H1 (cell line): Measurements from ENCODE around the gene C19orf73. TPM values are rescaled to one million over a fixed set of nuclear protein-coding genes. Genes with fewer than 3 reads are reported as not detected.

Experiments
- BRCA1 ChIP-seq: IDR thresholded peaks from 2 replicates; pipeline ENCODE4 v1.6.1; 2012; ENCODE audit warnings: low read depth, low read length, improper control_type of control experiment
- CBX5 ChIP-seq: fragments of 300-800, 300-1000 bp; sonication (generic); IDR thresholded peaks from 2 replicates; pipeline ENCODE4 v1.7.1; 2016; ENCODE audit warnings: antibody characterized with exemption, low read length, low read depth
- CBX8 ChIP-seq: fragments of 300-800, 300-1000 bp; sonication (generic); IDR thresholded peaks from 2 replicates; pipeline ENCODE4 v1.7.1; 2016; ENCODE audit warnings: low read depth, low read length, borderline replicate concordance
- MAFK ChIP-seq: IDR thresholded peaks from 2 replicates; pipeline ENCODE4 v1.6.1; 2012; ENCODE audit warnings: low read depth, mild to moderate bottlenecking, improper control_type of control experiment, low read length
- POLR2A ChIP-seq, 2 experiments: IDR thresholded peaks; 1 replicate in 1 of 2; 2 replicates in 1 of 2; pipeline ENCODE4 v1.6.1; 2011; ENCODE audit warnings: low read depth in 2 of 2, low read length in 2 of 2, mild to moderate bottlenecking in 2 of 2; ENCODE audit errors: control extremely low read depth in 1 of 2
- SAP30 ChIP-seq: fragments of 300-600 bp; sonication (generic); IDR thresholded peaks from 2 replicates; pipeline ENCODE4 v1.7.1; 2012; ENCODE audit warnings: low read length, moderate library complexity, mild to moderate bottlenecking, inconsistent platforms; ENCODE audit not compliant: insufficient read depth, insufficient replicate concordance
- SP1 ChIP-seq: IDR thresholded peaks from 2 replicates; pipeline ENCODE4 v1.6.1; 2011; ENCODE audit warnings: low read depth, low read length
- polyA plus RNA-seq, 7 experiments: library from polyadenylated mRNA; depleted of rRNA in 3 of 7; stranded (reverse) in 5 of 7; unstranded in 2 of 7; fragments of >200 nt in 5 of 7; fragments of 200-250 nt in 2 of 7; gene quantifications; 1 replicate in 5 of 7; 2 replicates in 1 of 7; 4 replicates in 1 of 7; pipeline versions ENCODE4 v1.2.1 to v1.2.3, GENCODE V29; 2011 to 2013; ENCODE audit warnings: missing spikeins in 2 of 7, mixed read lengths in 2 of 7
- total RNA-seq: library from RNA; stranded (reverse); fragmentation: NEBNext Ultra II Directional; extraction: Animal tissue kit (Norgen Biotek cat#: 25700); gene quantifications from 2 replicates; pipeline ENCODE4 v1.2.1, GENCODE V29; 2021
- TF ChIP-seq, protein P1 (sequence below): fragments of 300-600 bp; sonication (generic); IDR thresholded peaks from 2 replicates; pipeline ENCODE4 v1.7.1; 2012; ENCODE audit warnings: low read length, moderate library complexity, mild to moderate bottlenecking, inconsistent platforms; ENCODE audit not compliant: insufficient replicate concordance
- TF ChIP-seq, protein P2 (sequence below): IDR thresholded peaks from 2 replicates; pipeline ENCODE4 v1.6.1; 2011; ENCODE audit warnings: low read length, improper control_type of control experiment

Gene C19orf73
- total and polyA plus RNA-seq, 2 of the 8 experiments (the other 6 are each of a cell fraction or from before 2014, with no cell fraction given) = 2.5 to 4.6 TPM

DNA sequence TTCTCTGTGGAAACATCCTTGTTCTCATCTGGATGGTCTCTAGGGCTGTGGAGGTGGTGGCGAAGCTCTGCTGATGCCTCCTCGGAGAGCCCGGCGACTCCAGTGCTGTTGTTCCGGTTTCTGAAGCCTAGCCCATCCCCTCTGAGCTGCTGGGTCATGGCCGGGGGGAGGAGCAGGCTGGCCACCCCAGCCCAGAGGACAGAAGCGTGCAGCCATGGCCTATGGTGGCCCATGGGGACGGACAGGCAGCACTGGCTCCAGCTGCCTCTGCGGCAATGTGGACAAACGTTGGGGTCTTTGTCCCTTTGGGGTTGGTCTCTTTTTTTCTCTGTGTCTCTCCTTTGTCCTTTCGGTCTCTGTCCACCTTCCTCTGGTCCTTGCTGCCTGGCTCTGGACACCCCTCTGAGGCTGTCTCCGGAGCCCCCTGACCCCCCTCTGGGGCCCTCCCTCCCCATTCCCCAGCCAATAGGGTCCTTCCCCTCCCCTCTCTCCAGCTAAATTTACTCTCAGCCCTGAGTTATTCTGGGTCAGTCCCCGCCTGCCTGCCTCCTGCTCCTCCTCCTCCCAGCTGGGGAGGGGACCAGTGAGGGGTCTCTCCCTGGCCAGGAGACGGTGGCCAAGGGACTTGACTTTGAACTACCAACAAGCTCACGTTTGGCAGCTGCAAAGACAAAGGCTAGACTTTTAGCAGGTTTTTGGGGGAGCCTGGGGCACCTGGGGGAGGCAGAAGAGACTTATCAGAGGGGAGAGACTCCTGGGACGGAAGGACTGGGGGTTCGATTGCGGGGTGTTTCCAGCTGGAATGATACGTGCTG is 36.3 kb upstream of the C19orf73 start, which contains the start of gene HRC (continued):
- TF ChIP-seq, protein P1, sequence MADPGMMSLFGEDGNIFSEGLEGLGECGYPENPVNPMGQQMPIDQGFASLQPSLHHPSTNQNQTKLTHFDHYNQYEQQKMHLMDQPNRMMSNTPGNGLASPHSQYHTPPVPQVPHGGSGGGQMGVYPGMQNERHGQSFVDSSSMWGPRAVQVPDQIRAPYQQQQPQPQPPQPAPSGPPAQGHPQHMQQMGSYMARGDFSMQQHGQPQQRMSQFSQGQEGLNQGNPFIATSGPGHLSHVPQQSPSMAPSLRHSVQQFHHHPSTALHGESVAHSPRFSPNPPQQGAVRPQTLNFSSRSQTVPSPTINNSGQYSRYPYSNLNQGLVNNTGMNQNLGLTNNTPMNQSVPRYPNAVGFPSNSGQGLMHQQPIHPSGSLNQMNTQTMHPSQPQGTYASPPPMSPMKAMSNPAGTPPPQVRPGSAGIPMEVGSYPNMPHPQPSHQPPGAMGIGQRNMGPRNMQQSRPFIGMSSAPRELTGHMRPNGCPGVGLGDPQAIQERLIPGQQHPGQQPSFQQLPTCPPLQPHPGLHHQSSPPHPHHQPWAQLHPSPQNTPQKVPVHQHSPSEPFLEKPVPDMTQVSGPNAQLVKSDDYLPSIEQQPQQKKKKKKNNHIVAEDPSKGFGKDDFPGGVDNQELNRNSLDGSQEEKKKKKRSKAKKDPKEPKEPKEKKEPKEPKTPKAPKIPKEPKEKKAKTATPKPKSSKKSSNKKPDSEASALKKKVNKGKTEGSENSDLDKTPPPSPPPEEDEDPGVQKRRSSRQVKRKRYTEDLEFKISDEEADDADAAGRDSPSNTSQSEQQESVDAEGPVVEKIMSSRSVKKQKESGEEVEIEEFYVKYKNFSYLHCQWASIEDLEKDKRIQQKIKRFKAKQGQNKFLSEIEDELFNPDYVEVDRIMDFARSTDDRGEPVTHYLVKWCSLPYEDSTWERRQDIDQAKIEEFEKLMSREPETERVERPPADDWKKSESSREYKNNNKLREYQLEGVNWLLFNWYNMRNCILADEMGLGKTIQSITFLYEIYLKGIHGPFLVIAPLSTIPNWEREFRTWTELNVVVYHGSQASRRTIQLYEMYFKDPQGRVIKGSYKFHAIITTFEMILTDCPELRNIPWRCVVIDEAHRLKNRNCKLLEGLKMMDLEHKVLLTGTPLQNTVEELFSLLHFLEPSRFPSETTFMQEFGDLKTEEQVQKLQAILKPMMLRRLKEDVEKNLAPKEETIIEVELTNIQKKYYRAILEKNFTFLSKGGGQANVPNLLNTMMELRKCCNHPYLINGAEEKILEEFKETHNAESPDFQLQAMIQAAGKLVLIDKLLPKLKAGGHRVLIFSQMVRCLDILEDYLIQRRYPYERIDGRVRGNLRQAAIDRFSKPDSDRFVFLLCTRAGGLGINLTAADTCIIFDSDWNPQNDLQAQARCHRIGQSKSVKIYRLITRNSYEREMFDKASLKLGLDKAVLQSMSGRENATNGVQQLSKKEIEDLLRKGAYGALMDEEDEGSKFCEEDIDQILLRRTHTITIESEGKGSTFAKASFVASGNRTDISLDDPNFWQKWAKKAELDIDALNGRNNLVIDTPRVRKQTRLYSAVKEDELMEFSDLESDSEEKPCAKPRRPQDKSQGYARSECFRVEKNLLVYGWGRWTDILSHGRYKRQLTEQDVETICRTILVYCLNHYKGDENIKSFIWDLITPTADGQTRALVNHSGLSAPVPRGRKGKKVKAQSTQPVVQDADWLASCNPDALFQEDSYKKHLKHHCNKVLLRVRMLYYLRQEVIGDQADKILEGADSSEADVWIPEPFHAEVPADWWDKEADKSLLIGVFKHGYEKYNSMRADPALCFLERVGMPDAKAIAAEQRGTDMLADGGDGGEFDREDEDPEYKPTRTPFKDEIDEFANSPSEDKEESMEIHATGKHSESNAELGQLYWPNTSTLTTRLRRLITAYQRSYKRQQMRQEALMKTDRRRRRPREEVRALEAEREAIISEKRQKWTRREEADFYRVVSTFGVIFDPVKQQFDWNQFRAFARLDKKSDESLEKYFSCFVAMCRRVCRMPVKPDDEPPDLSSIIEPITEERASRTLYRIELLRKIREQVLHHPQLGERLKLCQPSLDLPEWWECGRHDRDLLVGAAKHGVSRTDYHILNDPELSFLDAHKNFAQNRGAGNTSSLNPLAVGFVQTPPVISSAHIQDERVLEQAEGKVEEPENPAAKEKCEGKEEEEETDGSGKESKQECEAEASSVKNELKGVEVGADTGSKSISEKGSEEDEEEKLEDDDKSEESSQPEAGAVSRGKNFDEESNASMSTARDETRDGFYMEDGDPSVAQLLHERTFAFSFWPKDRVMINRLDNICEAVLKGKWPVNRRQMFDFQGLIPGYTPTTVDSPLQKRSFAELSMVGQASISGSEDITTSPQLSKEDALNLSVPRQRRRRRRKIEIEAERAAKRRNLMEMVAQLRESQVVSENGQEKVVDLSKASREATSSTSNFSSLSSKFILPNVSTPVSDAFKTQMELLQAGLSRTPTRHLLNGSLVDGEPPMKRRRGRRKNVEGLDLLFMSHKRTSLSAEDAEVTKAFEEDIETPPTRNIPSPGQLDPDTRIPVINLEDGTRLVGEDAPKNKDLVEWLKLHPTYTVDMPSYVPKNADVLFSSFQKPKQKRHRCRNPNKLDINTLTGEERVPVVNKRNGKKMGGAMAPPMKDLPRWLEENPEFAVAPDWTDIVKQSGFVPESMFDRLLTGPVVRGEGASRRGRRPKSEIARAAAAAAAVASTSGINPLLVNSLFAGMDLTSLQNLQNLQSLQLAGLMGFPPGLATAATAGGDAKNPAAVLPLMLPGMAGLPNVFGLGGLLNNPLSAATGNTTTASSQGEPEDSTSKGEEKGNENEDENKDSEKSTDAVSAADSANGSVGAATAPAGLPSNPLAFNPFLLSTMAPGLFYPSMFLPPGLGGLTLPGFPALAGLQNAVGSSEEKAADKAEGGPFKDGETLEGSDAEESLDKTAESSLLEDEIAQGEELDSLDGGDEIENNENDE = no peak
- TF ChIP-seq CBX5 = no peak
- TF ChIP-seq CBX8 = no peak
- TF ChIP-seq BRCA1 = no peak
- no peak for TF ChIP-seq MAFK
- TF ChIP-seq SP1 = no peak
- TF ChIP-seq, protein P2, sequence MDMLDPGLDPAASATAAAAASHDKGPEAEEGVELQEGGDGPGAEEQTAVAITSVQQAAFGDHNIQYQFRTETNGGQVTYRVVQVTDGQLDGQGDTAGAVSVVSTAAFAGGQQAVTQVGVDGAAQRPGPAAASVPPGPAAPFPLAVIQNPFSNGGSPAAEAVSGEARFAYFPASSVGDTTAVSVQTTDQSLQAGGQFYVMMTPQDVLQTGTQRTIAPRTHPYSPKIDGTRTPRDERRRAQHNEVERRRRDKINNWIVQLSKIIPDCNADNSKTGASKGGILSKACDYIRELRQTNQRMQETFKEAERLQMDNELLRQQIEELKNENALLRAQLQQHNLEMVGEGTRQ = no peak
- no peak for TF ChIP-seq SAP30
- no peak for TF ChIP-seq POLR2A (IDR thresholded peaks at IDR 0.05; ENCODE audit: control extremely low read depth in 1 of 2, low read depth in 2 of 2, low read length in 2 of 2)
